GM11168 (cell line): ENCODE data around the gene ADNP2.

Experiments used
- in situ Hi-C: fragments of 300-500 bp; cut with MboI; formaldehyde crosslinking; loops from one replicate; pipeline ENCODE4 v1.12.0; 2022; ENCODE audit warnings: low sequenced_read_pairs; ENCODE audit not compliant: unreplicated experiment

ADNP2 gene

DNA sequence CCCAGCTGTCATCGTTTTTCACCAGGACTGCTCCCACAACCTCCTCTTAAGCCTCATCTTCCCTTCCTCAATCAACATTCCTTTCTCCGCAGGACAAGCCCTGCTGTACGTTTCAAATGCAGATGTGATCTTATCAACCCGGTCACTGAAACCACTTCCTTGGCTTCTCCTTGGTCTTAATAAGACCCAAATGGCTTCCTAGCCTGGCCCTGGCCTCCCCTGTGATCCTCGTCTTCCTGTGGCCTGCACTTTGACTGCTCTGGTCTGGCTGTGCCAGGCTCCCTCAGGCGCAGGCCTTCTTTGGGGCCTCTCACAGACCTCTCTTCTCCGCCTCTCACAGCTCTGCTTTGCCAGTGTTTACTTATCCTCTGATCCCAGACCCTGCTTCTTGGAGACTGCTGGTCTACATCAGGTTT lies 4.7 kb upstream of the ADNP2 start:
- in situ Hi-C loops, result no loop called here

DNA sequence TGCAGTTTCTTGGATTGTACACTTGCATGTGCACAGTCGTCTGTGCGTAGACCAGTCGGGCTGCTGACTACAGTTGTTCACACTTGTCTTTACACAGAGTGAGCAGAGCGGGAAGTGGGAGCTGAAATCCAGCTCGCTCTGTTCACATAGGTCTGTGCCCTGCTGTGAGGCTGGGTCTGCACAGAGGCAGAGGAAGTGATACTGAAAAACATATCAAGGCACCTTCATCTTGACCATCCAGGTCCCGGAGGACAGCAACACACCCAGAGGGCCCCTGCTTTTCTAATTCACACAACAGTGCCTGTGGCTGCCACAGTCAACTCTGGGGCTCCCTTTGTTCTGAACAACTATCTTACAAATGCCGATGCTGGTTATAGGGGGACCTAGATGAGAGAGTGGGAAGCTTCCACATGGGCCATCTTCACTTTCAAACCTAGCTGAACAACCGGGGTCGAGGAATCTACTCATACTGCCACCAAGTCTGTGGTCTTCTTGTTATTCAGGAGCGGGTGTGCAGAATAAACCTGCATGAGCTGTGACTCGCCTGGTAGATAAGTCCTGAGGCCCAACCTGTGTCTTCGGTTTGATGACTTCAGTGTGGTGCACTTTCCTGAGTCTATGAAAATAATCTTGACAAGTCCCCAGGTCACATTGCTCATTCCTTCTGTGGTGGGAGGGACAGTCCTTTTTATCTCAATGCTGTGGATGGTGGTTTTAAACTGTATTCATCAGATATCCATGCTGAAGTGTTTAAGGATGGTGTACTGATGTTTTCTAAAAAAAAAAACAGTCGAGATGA lies 3.5 kb upstream of the ADNP2 start:
- in situ Hi-C loops, result no loop called here

- in situ Hi-C loops, result no loop called here
These were observed 2.5 kb upstream of the ADNP2 start for GRCh38 chr18:80106482-80107051.

GRCh38 chr18:80107426-80107825 lies 1.6 kb upstream of the ADNP2 start:
- in situ Hi-C loops, result no loop called here

GRCh38 chr18:80108121-80108536 lies 933 bp upstream of the ADNP2 start:
- in situ Hi-C loops, result no loop called here

DNA sequence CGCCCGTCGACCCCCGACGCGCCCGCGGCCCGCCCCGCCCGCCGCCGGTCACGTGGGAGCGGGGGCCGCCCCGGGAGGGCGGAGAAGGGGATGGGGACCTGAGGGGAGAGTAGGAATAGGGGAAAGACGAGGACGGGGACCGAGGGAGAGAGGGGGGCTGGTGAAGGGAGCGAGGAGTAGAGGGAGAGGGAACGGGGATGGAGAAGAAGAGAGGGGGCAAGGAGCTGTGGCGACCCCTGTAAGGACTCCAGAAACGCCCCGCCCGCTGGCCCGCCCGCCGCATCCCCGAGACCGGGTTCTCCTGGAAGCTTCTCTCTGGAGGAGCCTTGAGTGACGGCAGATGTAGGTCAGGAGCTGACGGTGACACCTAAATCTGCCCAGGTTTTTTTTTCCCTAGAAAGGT lies 615 bp downstream of the ADNP2 start:
- in situ Hi-C loops, result no loop called here

- in situ Hi-C loops, result no loop called here
These were observed 3.7 kb downstream of the ADNP2 start for GRCh38 chr18:80112624-80113248.

DNA sequence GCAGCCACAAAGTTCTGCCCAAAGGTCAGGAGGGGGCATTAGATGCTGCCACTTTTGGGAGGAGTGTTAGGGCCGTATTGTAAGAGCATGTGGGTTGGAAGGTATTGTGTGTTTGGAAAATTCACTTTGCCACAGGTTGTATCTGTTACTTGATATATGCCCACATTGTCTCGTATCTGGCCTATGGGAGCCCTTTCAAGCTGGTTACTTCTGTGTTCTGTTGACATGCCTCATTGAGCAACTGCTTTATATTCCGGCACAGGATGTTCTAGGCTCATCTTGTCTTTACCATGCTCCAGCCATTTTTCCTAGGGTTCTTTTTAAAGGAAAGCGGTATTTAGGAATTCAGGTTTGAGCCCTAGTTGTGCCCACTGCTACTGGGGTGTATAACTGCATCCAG lies 6.0 kb downstream of the ADNP2 start:
- in situ Hi-C loops, result no loop called here

- in situ Hi-C loops, result no loop called here
These were observed 10.0 kb downstream of the ADNP2 start for GRCh38 chr18:80119111-80119510.

- in situ Hi-C loops, result no loop called here
These were observed 11.9 kb downstream of the ADNP2 start for GRCh38 chr18:80120932-80121331.

DNA sequence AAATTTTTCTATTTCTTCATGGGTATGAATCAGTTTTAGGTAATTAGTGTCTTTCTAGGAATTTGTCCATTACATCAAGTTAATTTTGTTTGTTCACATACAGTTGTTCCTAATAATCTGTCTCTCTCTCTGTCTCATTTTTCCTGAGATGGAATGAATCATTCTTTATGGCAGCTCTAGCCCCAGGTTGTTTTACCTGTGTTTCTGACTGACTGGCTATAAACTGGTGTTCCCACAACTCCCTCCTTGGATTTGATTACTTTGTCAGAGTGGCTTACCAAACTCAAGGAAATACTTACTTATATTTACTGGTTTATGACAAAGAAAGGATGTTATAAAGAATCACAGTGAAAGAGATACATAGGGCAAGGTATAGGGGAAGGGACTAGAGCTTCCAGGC lies 15.1 kb downstream of the ADNP2 start:
- in situ Hi-C loops, result no loop called here

DNA sequence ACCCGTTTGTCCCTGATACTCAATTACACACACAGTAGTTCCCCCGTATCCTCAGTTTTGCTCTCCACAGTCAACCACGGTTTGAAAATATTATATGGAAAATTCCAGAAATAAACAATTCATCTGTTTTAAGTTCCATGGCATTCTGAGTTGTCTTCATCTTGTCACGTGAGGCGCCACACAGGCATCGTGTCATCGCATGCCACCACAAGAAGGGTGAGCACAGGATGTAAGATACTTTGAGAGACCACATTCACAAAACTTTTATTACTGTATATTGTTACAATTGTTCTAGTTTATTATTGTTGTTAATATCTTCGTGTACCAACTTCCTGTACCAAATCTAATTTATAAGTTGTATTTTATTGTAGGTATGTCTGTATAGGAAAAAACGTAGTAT lies 17.7 kb downstream of the ADNP2 start:
- in situ Hi-C loops, result no loop called here

DNA sequence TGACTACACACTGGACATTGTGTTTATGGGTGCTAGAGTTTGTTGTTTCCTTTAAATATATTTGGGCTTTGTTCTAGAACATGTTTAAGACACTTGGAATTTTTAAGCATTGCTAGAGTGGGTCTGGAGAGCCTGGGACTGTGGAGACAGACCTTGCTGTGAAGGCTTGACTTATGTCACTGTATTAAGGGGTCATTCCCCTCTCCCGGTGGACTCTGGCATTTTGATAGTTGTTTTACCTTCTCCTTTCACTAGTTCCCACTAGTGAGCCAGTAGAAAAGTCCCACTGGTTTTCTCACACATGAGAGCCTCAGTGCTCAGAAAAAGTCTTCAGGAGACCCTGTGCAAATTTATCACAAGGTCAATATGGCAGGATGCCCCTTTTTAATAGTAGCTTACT lies 18.6 kb downstream of the ADNP2 start:
- in situ Hi-C loops, result no loop called here

GRCh38 chr18:80129672-80130367 lies 20.8 kb downstream of the ADNP2 start:
- in situ Hi-C loops, result no loop called here

GRCh38 chr18:80130555-80130954 lies 21.5 kb downstream of the ADNP2 start:
- in situ Hi-C loops, result no loop called here

- in situ Hi-C loops, result no loop called here
These were observed 23.2 kb downstream of the ADNP2 start for GRCh38 chr18:80132180-80132812.

DNA sequence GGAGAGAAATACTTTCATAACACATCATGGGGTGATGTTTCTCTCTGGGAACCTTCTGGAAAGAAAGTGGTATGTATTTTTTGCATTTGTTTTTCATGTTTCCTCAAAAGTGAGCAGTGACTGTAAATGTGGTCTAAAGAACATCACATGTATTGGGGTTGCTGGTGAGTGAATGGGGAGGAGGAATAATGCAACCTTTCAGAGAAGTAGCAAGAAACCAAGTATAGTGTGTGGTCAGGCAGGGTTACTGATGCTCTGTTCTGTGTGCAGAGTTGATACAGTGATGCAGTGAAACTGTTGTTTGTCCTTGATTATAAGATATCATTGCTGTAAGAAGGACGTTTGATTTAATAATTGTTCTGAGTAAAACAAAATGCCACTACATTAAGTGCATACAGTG lies 24.1 kb downstream of the ADNP2 start:
- in situ Hi-C loops, result no loop called here

GRCh38 chr18:80135136-80135535 lies 26.1 kb downstream of the ADNP2 start:
- in situ Hi-C loops, result no loop called here

GRCh38 chr18:80136679-80137078 lies 27.6 kb downstream of the ADNP2 start:
- in situ Hi-C loops, result no loop called here

- in situ Hi-C loops, result no loop called here
These were observed 28.1 kb downstream of the ADNP2 start for GRCh38 chr18:80137137-80137536.

- in situ Hi-C loops, result no loop called here
These were observed 28.9 kb downstream of the ADNP2 start for GRCh38 chr18:80137976-80138375.
